ENCODE data around the gene NUDT8. TPM values are rescaled to one million over a fixed set of nuclear protein-coding genes. Genes with fewer than 3 reads are reported as not detected.

The NUDT8 gene
- total and polyA plus RNA-seq, 2 of the 8 experiments (the other 6 are each of a cell fraction or from before 2014, with no cell fraction given) = 7.2 to 8.3 TPM

- DNase-seq (ENCODE audit: low read depth in 1 of 2, low spot score in 2 of 2) (no peak), FAIRE-seq (no peak)
- H3K27ac ChIP-seq (ENCODE audit: low read depth, low read length) = no peak overlapping the region
- no peak overlapping the region for H4K91ac ChIP-seq (replicated peaks; ENCODE audit: insufficient read length, low read length)
- H2BK15ac ChIP-seq (ENCODE audit: low read length) = no peak overlapping the region
- no peak overlapping the region for H2AFZ ChIP-seq (ENCODE audit: low read length)
- H3K23me2 ChIP-seq (ENCODE audit: low read depth, low read length) = peaks cover 3% of the 10 kb centered on the region; the same call in 1 of the 2 replicates
- H2BK5ac ChIP-seq (ENCODE audit: low read depth, low read length) = no peak overlapping the region
- H3K36me3 ChIP-seq (ENCODE audit: control insufficient read depth in 2 of 4, insufficient read depth in 4 of 4, low read length in 3 of 4) = no peaks in the 10 kb centered on the region; a peak in 1 of 8 replicates
- no peak overlapping the region for H3K4ac ChIP-seq (replicated peaks; ENCODE audit: insufficient read length, low read depth, low read length)
- peaks cover 0 to 5% (median 0%) of the 10 kb centered on the region in 4 experiments; a peak in 2 of 7 replicates for H3K4me1 ChIP-seq (replicated peaks in 1 of 4; ENCODE audit: control insufficient read depth in 3 of 4, insufficient read depth in 4 of 4, low read length in 3 of 4)
- POLR2A ChIA-PET (ENCODE audit: partially characterized antibody) = no interaction called here
- H2AK5ac ChIP-seq (ENCODE audit: low read depth, low read length) = no peak overlapping the region
- peaks cover 0 to 5% of the 10 kb centered on the region in 2 experiments for H4K20me1 ChIP-seq (replicated peaks in 1 of 2; ENCODE audit: control insufficient read depth in 1 of 2, insufficient read depth in 2 of 2, low read length in 2 of 2)
- H2BK12ac ChIP-seq (ENCODE audit: low read depth, low read length) = no peak overlapping the region
- CTCF ChIA-PET (ENCODE audit: partially characterized antibody) = interaction anchor here (1.2 to 1.8 kb wide), 2 partner anchors 10 to 44 kb away, joined by 4 read pairs; no protein-coding TSS in a partner anchor
- H3K9ac ChIP-seq (replicated peaks in 1 of 4; ENCODE audit: extremely low read depth in 1 of 4, low read depth in 3 of 4, low read length in 3 of 4) = no peak overlapping the region
- H2BK120ac ChIP-seq (replicated peaks; ENCODE audit: low read depth, low read length) = no peak overlapping the region
- no peaks in the 10 kb centered on the region for H3K79me1 ChIP-seq (ENCODE audit: low read depth, low read length)
- no peak overlapping the region for H3K56ac ChIP-seq (replicated peaks; ENCODE audit: insufficient read length, low read depth, low read length)
- H3K9me3 ChIP-seq (ENCODE audit: insufficient read depth in 2 of 2, low read depth in 1 of 2, low read length in 1 of 2) = peaks cover 20 to 25% of the 10 kb centered on the region in 2 experiments
- H3K23ac ChIP-seq (ENCODE audit: insufficient read length) = no peak overlapping the region
- H4K8ac ChIP-seq (ENCODE audit: extremely low read depth, insufficient read depth, low read length) = no peak overlapping the region
- no peak overlapping the region for H3K4me3 ChIP-seq (ENCODE audit: extremely low read depth in 1 of 4, insufficient read depth in 2 of 4, low read depth in 3 of 4, low read length in 4 of 4)
- no peak overlapping the region for H2BK20ac ChIP-seq (ENCODE audit: low read length)
- no peak overlapping the region for H4K5ac ChIP-seq (ENCODE audit: insufficient read length, low read depth, low read length)
- 81% methylated on average over 9 of the region's 9 CpGs; no CpG with 5 or more reads in 1 of the 2 experiments for WGBS, 2 experiments (ENCODE audit: extremely low coverage in 1 of 2, insufficient coverage in 1 of 2, insufficient read length in 1 of 2, insufficient replicate concordance in 2 of 2, low coverage in 1 of 2, low lambda C conversion rate in 2 of 2, missing lambda C conversion rate in 1 of 2)
- no peak overlapping the region for H3K18ac ChIP-seq (ENCODE audit: extremely low read depth, low read length)
- H3K27me3 ChIP-seq (replicated peaks in 1 of 4; ENCODE audit: control insufficient read depth in 3 of 4, extremely low read depth in 1 of 4, insufficient read depth in 3 of 4, low read length in 3 of 4) = no peaks in the 10 kb centered on the region; a peak in 2 of 7 replicates
- H3K4me2 ChIP-seq (ENCODE audit: insufficient read depth in 1 of 2, low read depth in 2 of 2, low read length in 2 of 2) = no peak overlapping the region
- H3K79me2 ChIP-seq (ENCODE audit: control insufficient read depth in 1 of 2, insufficient read depth in 2 of 2, low read length in 2 of 2) = no peaks in the 10 kb centered on the region
- H3K14ac ChIP-seq (ENCODE audit: insufficient read length) = no peak overlapping the region
- no peak for TF ChIP-seq SP1 (IDR thresholded peaks at IDR 0.05; ENCODE audit: low read depth, low read length)
- no peak for TF ChIP-seq FOSL1 (IDR thresholded peaks at IDR 0.05; ENCODE audit: insufficient read depth, low read depth, low read length)
- TF ChIP-seq ZNF274 (IDR thresholded peaks at IDR 0.05; ENCODE audit: borderline replicate concordance, extremely low read depth, low read length) = no peak
- TF ChIP-seq CREB1 (IDR thresholded peaks at IDR 0.05) = no peak
- no peak for TF ChIP-seq JUN (IDR thresholded peaks at IDR 0.05; ENCODE audit: low read depth, low read length)
- TF ChIP-seq BCL11A (IDR thresholded peaks at IDR 0.05; ENCODE audit: low read depth in 2 of 2, low read length in 2 of 2) = no peak
- no peak for TF ChIP-seq TBP (IDR thresholded peaks at IDR 0.05; ENCODE audit: low read depth, low read length)
- no peak for TF ChIP-seq CEBPB (IDR thresholded peaks at IDR 0.05; ENCODE audit: low read depth, low read length)
- TF ChIP-seq, protein P1, sequence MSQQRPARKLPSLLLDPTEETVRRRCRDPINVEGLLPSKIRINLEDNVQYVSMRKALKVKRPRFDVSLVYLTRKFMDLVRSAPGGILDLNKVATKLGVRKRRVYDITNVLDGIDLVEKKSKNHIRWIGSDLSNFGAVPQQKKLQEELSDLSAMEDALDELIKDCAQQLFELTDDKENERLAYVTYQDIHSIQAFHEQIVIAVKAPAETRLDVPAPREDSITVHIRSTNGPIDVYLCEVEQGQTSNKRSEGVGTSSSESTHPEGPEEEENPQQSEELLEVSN (IDR thresholded peaks at IDR 0.05) = no peak
- no peak for TF ChIP-seq RAD21 (IDR thresholded peaks at IDR 0.05 in 1 of 2, conservative IDR thresholded peaks at IDR 0.05 in 1 of 2; ENCODE audit: low read depth in 2 of 2, low read length in 2 of 2)
- TF ChIP-seq NANOG (IDR thresholded peaks at IDR 0.05; ENCODE audit: insufficient read depth, low read depth, low read length, poor library complexity, severe bottlenecking) = no peak
- TF ChIP-seq CHD1 (IDR thresholded peaks at IDR 0.05; ENCODE audit: low read depth, low read length) = no peak
- TF ChIP-seq RBBP5 (IDR thresholded peaks at IDR 0.05; ENCODE audit: borderline replicate concordance, low read depth, low read length) = no peak
- no peak for TF ChIP-seq HDAC6 (IDR thresholded peaks at IDR 0.05; ENCODE audit: low read depth, low read length)
- no peak for TF ChIP-seq POLR2A (IDR thresholded peaks at IDR 0.05; ENCODE audit: control extremely low read depth in 1 of 2, low read depth in 2 of 2, low read length in 2 of 2)
These were observed 24.5 kb upstream of the NUDT8 start for GRCh38 chr11:67654225-67654624.
